DOHH2 (cell line): ENCODE data around the gene IL2RA.

ENCODE experiments used
- H3F3A ChIP-seq: fragments of 200-600 bp; sonication (generic), shearing (Covaris generic); 2 replicates; pipeline ENCODE4 v1.6.0; 2016; ENCODE audit warnings: antibody characterized with exemption, mild to moderate bottlenecking; ENCODE audit not compliant: control insufficient read depth, insufficient read depth
- H3K27ac ChIP-seq: fragments of 200-600 bp; sonication (generic); 2 replicates; pipeline ENCODE4 v1.5.1; 2014; ENCODE audit warnings: low read depth, mild to moderate bottlenecking, low read length, moderate library complexity
- H3K27me3 ChIP-seq: fragments of 200-600 bp; sonication (generic); 2 replicates; pipeline ENCODE4 v1.6.1; 2014; ENCODE audit warnings: mild to moderate bottlenecking, low read length, mixed read lengths; ENCODE audit not compliant: control insufficient read depth
- H3K36me3 ChIP-seq: fragments of 200-600 bp; sonication (generic); 2 replicates; pipeline ENCODE4 v1.6.1; 2014; ENCODE audit warnings: mild to moderate bottlenecking, low read length, moderate library complexity, mixed read lengths; ENCODE audit not compliant: control insufficient read depth
- H3K4me1 ChIP-seq: fragments of 200-600 bp; sonication (generic); 2 replicates; pipeline ENCODE4 v1.6.1; 2014; ENCODE audit warnings: mild to moderate bottlenecking, low read length, mixed read lengths; ENCODE audit not compliant: control insufficient read depth
- H3K4me2 ChIP-seq: fragments of 200-600 bp; sonication (generic); 2 replicates; pipeline ENCODE4 v1.6.0; 2014; ENCODE audit warnings: mild to moderate bottlenecking, low read length, moderate library complexity
- H3K4me3 ChIP-seq: fragments of 200-600 bp; sonication (generic); 2 replicates; pipeline ENCODE4 v1.5.1; 2014; ENCODE audit warnings: mild to moderate bottlenecking, low read length, mixed read lengths
- H3K79me2 ChIP-seq: fragments of 200-600 bp; sonication (generic); 2 replicates; pipeline ENCODE4 v1.6.1; 2014; ENCODE audit warnings: mild to moderate bottlenecking, low read length, mixed read lengths; ENCODE audit not compliant: control insufficient read depth
- H3K9me2 ChIP-seq: fragments of 200-600 bp; sonication (generic); replicated peaks from 2 replicates; pipeline ENCODE4 v1.6.1; 2014; ENCODE audit warnings: mild to moderate bottlenecking, low read length, mixed read lengths; ENCODE audit not compliant: control insufficient read depth
- H3K9me3 ChIP-seq: fragments of 200-600 bp; sonication (generic); 2 replicates; pipeline ENCODE4 v1.6.1; 2014; ENCODE audit warnings: antibody characterized with exemption, low read length, mixed read lengths; ENCODE audit not compliant: control insufficient read depth, insufficient read depth
- H4K20me1 ChIP-seq: fragments of 200-600 bp; sonication (generic); 2 replicates; pipeline ENCODE4 v1.6.0; 2014; ENCODE audit warnings: low read depth, mild to moderate bottlenecking, antibody characterized with exemption, low read length, moderate library complexity; ENCODE audit not compliant: control insufficient read depth, insufficient read depth
- CTCF ChIP-seq: fragments of 200-600 bp; sonication (generic); IDR thresholded peaks from one replicate; pipeline ENCODE4 v1.5.1; 2014; ENCODE audit warnings: antibody characterized with exemption, mild to moderate bottlenecking, low read depth, low read length; ENCODE audit not compliant: poor library complexity, severe bottlenecking
- EZH2phosphoT487 ChIP-seq: fragments of 200-600 bp; sonication (generic); IDR thresholded peaks from 2 replicates; pipeline ENCODE4 v1.6.1; 2017; ENCODE audit warnings: borderline replicate concordance, mild to moderate bottlenecking, antibody characterized with exemption, low read length, moderate library complexity, mixed read lengths

Gene IL2RA

GRCh38 chr10:6097063-6097462, 34.9 kb upstream of the IL2RA start:
- Histone ChIP-seq H3K27ac (no peak overlapping the region), H3K27me3 (no peaks in the 10 kb centered on the region), H4K20me1 (peaks cover 27% of the 10 kb centered on the region), H3K36me3 (peaks cover 87% of the 10 kb centered on the region), H3K9me2 (no peaks in the 10 kb centered on the region), H3K4me3 (no peak overlapping the region), H3K4me1 (peaks cover 35% of the 10 kb centered on the region), H3F3A (peaks cover 9% of the 10 kb centered on the region; the same call in 1 of the 2 replicates), H3K9me3 (no peaks in the 10 kb centered on the region), H3K4me2 (no peak overlapping the region), H3K79me2 (peaks cover 98% of the 10 kb centered on the region)
- TF ChIP-seq CTCF: no peak
- no peak for TF ChIP-seq EZH2phosphoT487

GRCh38 chr10:6095810-6096570, 33.8 kb upstream of the IL2RA start:
- Histone ChIP-seq H3K27me3 (no peaks in the 10 kb centered on the region), H4K20me1 (peaks cover 38% of the 10 kb centered on the region), H3K9me3 (no peaks in the 10 kb centered on the region), H3K36me3 (peaks cover 87% of the 10 kb centered on the region), H3K4me2 (no peak overlapping the region), H3F3A (peaks cover 9% of the 10 kb centered on the region; the same call in 1 of the 2 replicates), H3K4me1 (peaks cover 37% of the 10 kb centered on the region), H3K79me2 (peaks cover 98% of the 10 kb centered on the region), H3K27ac (no peak overlapping the region), H3K9me2 (no peaks in the 10 kb centered on the region), H3K4me3 (no peak overlapping the region)
- TF ChIP-seq CTCF: no peak
- TF ChIP-seq EZH2phosphoT487: no peak

GRCh38 chr10:6092731-6093130, 30.6 kb upstream of the IL2RA start:
- no peak overlapping the region for H3K4me3 ChIP-seq
- no peaks in the 10 kb centered on the region for H3K9me2 ChIP-seq
- peak overlapping the region; percentile 58; the same call in 1 of the 2 replicates for H3K4me2 ChIP-seq
- peaks cover 45% of the 10 kb centered on the region for H3K4me1 ChIP-seq
- TF ChIP-seq EZH2phosphoT487 (no peak), CTCF (no peak)
- H3K27me3 ChIP-seq: no peaks in the 10 kb centered on the region
- H3K36me3 ChIP-seq: peaks cover 77% of the 10 kb centered on the region
- H3K27ac ChIP-seq: no peak overlapping the region
- peaks cover 52% of the 10 kb centered on the region for H4K20me1 ChIP-seq
- H3K9me3 ChIP-seq: no peaks in the 10 kb centered on the region
- H3F3A ChIP-seq: peaks cover 4% of the 10 kb centered on the region; the same call in 1 of the 2 replicates
- peaks cover 88% of the 10 kb centered on the region for H3K79me2 ChIP-seq
